ENCODE measurements around the gene TRIM33. TPM values are rescaled to one million over a fixed set of nuclear protein-coding genes. Genes with fewer than 3 reads are reported as not detected.

TRIM33 gene
- total and polyA plus RNA-seq, 2 experiments from 2014 or later: 27.5 to 41.1 TPM

- 92% methylated on average over 1 of the region's 1 CpG for WGBS (ENCODE audit: low lambda C conversion rate, missing lambda C conversion rate)
- Histone ChIP-seq H3K9me2 (replicated peaks; ENCODE audit: insufficient read depth) (no peaks in the 10 kb centered on the region), H3K4me1 (ENCODE audit: insufficient read depth) (no peaks in the 10 kb centered on the region), H2AFZ (no peak overlapping the region), H3K27ac (no peak overlapping the region), H4K20me1 (ENCODE audit: insufficient read depth, poor library complexity, severe bottlenecking) (no peaks in the 10 kb centered on the region), H3K79me2 (no peaks in the 10 kb centered on the region), H3K36me3 (replicated peaks; ENCODE audit: insufficient read depth, low read depth) (no peaks in the 10 kb centered on the region), H3K9me3 (ENCODE audit: low read depth) (peaks cover 8% of the 10 kb centered on the region), H3K27me3 (no peaks in the 10 kb centered on the region), H3K4me3 (no peak overlapping the region), H3K4me2 (no peak overlapping the region)
- no peak for TF ChIP-seq EZH2phosphoT487 (IDR thresholded peaks at IDR 0.05; ENCODE audit: low read depth, severe bottlenecking, unreplicated experiment)
- no peak for TF ChIP-seq EZH2 (IDR thresholded peaks at IDR 0.05; ENCODE audit: borderline replicate concordance)
- TF ChIP-seq CTCF (IDR thresholded peaks at IDR 0.05; ENCODE audit: poor library complexity): no peak
- DNase-seq (ENCODE audit: low spot score): no peak
These were observed 124.0 kb downstream of the TRIM33 start for GRCh38 chr1:114387010-114387360.

GRCh38 chr1:114386129-114387009, 124.6 kb downstream of the TRIM33 start:
- H3K27ac ChIP-seq: no peak overlapping the region
- no peak overlapping the region for H3K4me2 ChIP-seq
- no peaks in the 10 kb centered on the region for H4K20me1 ChIP-seq (ENCODE audit: insufficient read depth, poor library complexity, severe bottlenecking)
- no peaks in the 10 kb centered on the region for H3K4me1 ChIP-seq (ENCODE audit: insufficient read depth)
- no peak for DNase-seq (ENCODE audit: low spot score)
- H3K9me2 ChIP-seq (replicated peaks; ENCODE audit: insufficient read depth): no peaks in the 10 kb centered on the region
- no peaks in the 10 kb centered on the region for H3K27me3 ChIP-seq
- no peak overlapping the region for H3K4me3 ChIP-seq
- no peak for TF ChIP-seq CTCF (IDR thresholded peaks at IDR 0.05; ENCODE audit: poor library complexity)
- no peak for TF ChIP-seq EZH2phosphoT487 (IDR thresholded peaks at IDR 0.05; ENCODE audit: low read depth, severe bottlenecking, unreplicated experiment)
- H3K9me3 ChIP-seq (ENCODE audit: low read depth): peaks cover 8% of the 10 kb centered on the region
- H3K36me3 ChIP-seq (replicated peaks; ENCODE audit: insufficient read depth, low read depth): no peaks in the 10 kb centered on the region
- H2AFZ ChIP-seq: no peak overlapping the region
- H3K79me2 ChIP-seq: no peaks in the 10 kb centered on the region
- 87% methylated on average over 3 of the region's 3 CpGs for WGBS (ENCODE audit: low lambda C conversion rate, missing lambda C conversion rate)

- Histone ChIP-seq H3K4me1 (ENCODE audit: insufficient read depth) (no peaks in the 10 kb centered on the region), H3K4me3 (no peak overlapping the region), H3K27ac (no peak overlapping the region), H3K9me3 (ENCODE audit: low read depth) (peaks cover 8% of the 10 kb centered on the region), H2AFZ (no peak overlapping the region), H3K9me2 (replicated peaks; ENCODE audit: insufficient read depth) (no peaks in the 10 kb centered on the region), H4K20me1 (ENCODE audit: insufficient read depth, poor library complexity, severe bottlenecking) (no peaks in the 10 kb centered on the region), H3K4me2 (no peak overlapping the region), H3K27me3 (no peaks in the 10 kb centered on the region), H3K36me3 (replicated peaks; ENCODE audit: insufficient read depth, low read depth) (no peaks in the 10 kb centered on the region), H3K79me2 (no peaks in the 10 kb centered on the region)
- no peak for TF ChIP-seq EZH2phosphoT487 (IDR thresholded peaks at IDR 0.05; ENCODE audit: low read depth, severe bottlenecking, unreplicated experiment)
- no peak for TF ChIP-seq EZH2 (IDR thresholded peaks at IDR 0.05; ENCODE audit: borderline replicate concordance)
- no peak for TF ChIP-seq CTCF (IDR thresholded peaks at IDR 0.05; ENCODE audit: poor library complexity)
- no peak for DNase-seq (ENCODE audit: low spot score)
- WGBS (ENCODE audit: low lambda C conversion rate, missing lambda C conversion rate): 100% methylated on average over 1 of the region's 1 CpG
These were observed 126.1 kb downstream of the TRIM33 start for GRCh38 chr1:114384922-114385321.
